ENCODE results near the gene SVBP. TPM values are rescaled to one million over a fixed set of nuclear protein-coding genes. Genes with fewer than 3 reads are reported as not detected.

Gene SVBP
- total RNA-seq, 4 donors from 2014 or later = 6.8 to 21.8 (median 13.9) TPM

GRCh38 chr1:42807056-42807668 lies 10.0 kb downstream of the SVBP start:
- H3K4me3 ChIP-seq = no peak overlapping the region
- no peaks in the 10 kb centered on the region for H3K9me3 ChIP-seq
- H3K36me3 ChIP-seq = peaks cover 12% of the 10 kb centered on the region
- H3K27ac ChIP-seq = no peak overlapping the region
- no peaks in the 10 kb centered on the region for H3K4me1 ChIP-seq
- no peaks in the 10 kb centered on the region for H3K27me3 ChIP-seq
- DNase-seq (ENCODE audit: low spot score in 2 of 2) = no peak
- TF ChIP-seq POLR2AphosphoS5 (IDR thresholded peaks at IDR 0.05) (no peak), POLR2A (IDR thresholded peaks at IDR 0.05) (no peak), CTCF (IDR thresholded peaks at IDR 0.05) (no peak), EP300 (IDR thresholded peaks at IDR 0.05) (no peak)

DNA sequence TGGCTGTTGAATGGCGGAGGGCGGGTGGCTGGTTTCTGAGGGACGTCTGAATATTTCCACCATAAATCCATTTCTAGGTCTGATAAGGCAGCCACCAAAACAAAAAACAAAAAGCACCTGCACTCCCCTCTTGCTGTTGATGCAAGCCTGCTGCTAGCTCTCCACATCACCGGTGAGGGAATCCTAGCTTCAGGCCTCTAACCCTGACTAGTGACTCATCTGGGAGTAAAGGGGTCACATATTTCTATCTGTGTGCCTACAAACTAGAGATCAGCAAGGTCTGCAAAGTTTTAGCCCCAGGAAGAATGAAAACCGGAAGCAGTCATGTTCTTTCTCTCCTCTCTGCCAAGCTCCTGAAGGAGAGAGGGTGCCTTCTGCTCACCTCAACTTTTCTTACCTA lies 10.6 kb downstream of the SVBP start:
- WGBS = 88% methylated on average over 5 of the region's 5 CpGs
- no peak for DNase-seq (ENCODE audit: low spot score in 2 of 2)
- Histone ChIP-seq H3K36me3 (peaks cover 12% of the 10 kb centered on the region), H3K27ac (no peak overlapping the region), H3K9me3 (no peaks in the 10 kb centered on the region), H3K4me3 (no peak overlapping the region), H3K27me3 (no peaks in the 10 kb centered on the region), H3K4me1 (no peaks in the 10 kb centered on the region)
- no peak for TF ChIP-seq POLR2AphosphoS5 (IDR thresholded peaks at IDR 0.05)
- no peak for TF ChIP-seq EP300 (IDR thresholded peaks at IDR 0.05)
- TF ChIP-seq CTCF (IDR thresholded peaks at IDR 0.05) = no peak
- no peak for TF ChIP-seq POLR2A (IDR thresholded peaks at IDR 0.05)

DNA sequence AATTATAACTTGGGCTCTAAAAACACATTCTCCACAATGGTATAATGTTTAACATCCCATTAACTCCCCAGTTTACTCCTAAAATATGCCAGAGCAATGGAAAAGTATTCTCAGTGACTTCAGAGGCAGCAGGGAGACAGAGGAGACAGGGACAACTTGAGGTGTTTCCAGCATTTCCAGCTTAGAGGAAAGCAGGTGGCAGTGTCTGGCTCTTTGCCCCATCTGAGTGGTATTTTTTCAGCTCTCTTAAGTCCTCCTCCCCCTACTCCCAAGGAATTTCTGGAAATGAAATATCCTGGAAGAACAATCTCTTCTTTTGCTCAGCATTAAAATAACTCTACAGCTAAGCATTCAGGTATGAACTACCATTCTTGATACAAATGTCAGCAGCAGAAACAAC lies 11.0 kb downstream of the SVBP start:
- no peaks in the 10 kb centered on the region for H3K27me3 ChIP-seq
- H3K4me1 ChIP-seq = no peaks in the 10 kb centered on the region
- no peak for TF ChIP-seq EP300 (IDR thresholded peaks at IDR 0.05)
- TF ChIP-seq POLR2A (IDR thresholded peaks at IDR 0.05) = no peak
- TF ChIP-seq POLR2AphosphoS5 (IDR thresholded peaks at IDR 0.05) = no peak
- TF ChIP-seq CTCF (IDR thresholded peaks at IDR 0.05) = no peak
- no peak overlapping the region for H3K27ac ChIP-seq
- H3K36me3 ChIP-seq = peaks cover 12% of the 10 kb centered on the region
- no peak overlapping the region for H3K4me3 ChIP-seq
- no peaks in the 10 kb centered on the region for H3K9me3 ChIP-seq
- no peak for DNase-seq (ENCODE audit: low spot score in 2 of 2)

DNA sequence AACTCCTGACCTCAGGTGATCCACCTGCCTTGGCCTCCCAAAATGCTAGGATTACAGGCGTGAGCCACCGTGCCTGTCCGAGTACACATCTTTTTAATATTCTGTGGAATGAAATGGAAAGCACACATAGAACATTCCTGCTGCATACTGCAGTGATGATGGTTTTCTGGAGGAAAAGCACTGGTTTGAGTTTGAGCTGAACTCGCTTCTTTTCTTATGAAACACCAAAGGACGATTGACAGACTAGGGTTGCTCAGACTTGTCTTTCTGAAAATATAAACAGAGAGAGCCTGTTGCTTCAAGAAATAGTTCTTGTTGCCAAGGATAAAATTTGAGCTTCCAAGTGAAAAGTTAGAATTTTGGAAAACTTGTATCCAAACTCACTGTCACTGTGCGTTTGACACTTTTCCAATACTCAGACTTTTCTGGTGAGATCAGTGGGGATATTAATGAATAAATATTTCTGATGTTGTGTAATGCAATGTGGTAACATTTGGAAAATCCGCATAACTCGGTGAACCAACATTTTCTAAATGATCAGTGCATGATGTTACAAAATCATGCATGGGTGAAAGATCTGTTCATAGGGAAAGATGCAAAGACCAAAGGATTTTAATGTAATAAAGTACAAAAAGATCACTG lies 15.2 kb downstream of the SVBP start:
- WGBS = 49% methylated on average over 8 of the region's 8 CpGs
- H3K4me1 ChIP-seq = no peaks in the 10 kb centered on the region
- no peak for DNase-seq (ENCODE audit: low spot score in 2 of 2)
- no peak overlapping the region for H3K4me3 ChIP-seq
- H3K36me3 ChIP-seq = peaks cover 9% of the 10 kb centered on the region
- no peaks in the 10 kb centered on the region for H3K9me3 ChIP-seq
- H3K27ac ChIP-seq = peak overlapping the region; percentile 51
- no peaks in the 10 kb centered on the region for H3K27me3 ChIP-seq
- TF ChIP-seq EP300 (IDR thresholded peaks at IDR 0.05) (no peak), CTCF (IDR thresholded peaks at IDR 0.05) (no peak), POLR2AphosphoS5 (IDR thresholded peaks at IDR 0.05) (no peak), POLR2A (IDR thresholded peaks at IDR 0.05) (no peak)

GRCh38 chr1:42797979-42798378 lies 19.2 kb downstream of the SVBP start:
- 76% methylated on average over 5 of the region's 5 CpGs for WGBS
- Histone ChIP-seq H3K4me3 (no peak overlapping the region), H3K36me3 (no peaks in the 10 kb centered on the region), H3K4me1 (no peaks in the 10 kb centered on the region), H3K27me3 (no peaks in the 10 kb centered on the region), H3K9me3 (no peaks in the 10 kb centered on the region), H3K27ac (no peak overlapping the region)
- TF ChIP-seq POLR2AphosphoS5 (IDR thresholded peaks at IDR 0.05) (no peak), CTCF (IDR thresholded peaks at IDR 0.05) (no peak), EP300 (IDR thresholded peaks at IDR 0.05) (no peak)
- DNase-seq (ENCODE audit: low spot score in 2 of 2) = no peak
